Activated CD4-positive, alpha-beta T cell treated with anti-CD3 and anti-CD28 coated beads, Interleukin-2, amount 50 U/mL, for 16 hours (primary cell): ENCODE data around the gene MAPK4.
"Not testable (repeated sequence)": the region's sequence is repeated elsewhere in the genome, so short reads cannot be mapped to it uniquely, and the experiment has no call there.

ENCODE experiments used
- DNase-seq: peaks from one replicate; pipeline ENCODE4 v3.0.0-alpha.2; 2020

The MAPK4 gene

DNA sequence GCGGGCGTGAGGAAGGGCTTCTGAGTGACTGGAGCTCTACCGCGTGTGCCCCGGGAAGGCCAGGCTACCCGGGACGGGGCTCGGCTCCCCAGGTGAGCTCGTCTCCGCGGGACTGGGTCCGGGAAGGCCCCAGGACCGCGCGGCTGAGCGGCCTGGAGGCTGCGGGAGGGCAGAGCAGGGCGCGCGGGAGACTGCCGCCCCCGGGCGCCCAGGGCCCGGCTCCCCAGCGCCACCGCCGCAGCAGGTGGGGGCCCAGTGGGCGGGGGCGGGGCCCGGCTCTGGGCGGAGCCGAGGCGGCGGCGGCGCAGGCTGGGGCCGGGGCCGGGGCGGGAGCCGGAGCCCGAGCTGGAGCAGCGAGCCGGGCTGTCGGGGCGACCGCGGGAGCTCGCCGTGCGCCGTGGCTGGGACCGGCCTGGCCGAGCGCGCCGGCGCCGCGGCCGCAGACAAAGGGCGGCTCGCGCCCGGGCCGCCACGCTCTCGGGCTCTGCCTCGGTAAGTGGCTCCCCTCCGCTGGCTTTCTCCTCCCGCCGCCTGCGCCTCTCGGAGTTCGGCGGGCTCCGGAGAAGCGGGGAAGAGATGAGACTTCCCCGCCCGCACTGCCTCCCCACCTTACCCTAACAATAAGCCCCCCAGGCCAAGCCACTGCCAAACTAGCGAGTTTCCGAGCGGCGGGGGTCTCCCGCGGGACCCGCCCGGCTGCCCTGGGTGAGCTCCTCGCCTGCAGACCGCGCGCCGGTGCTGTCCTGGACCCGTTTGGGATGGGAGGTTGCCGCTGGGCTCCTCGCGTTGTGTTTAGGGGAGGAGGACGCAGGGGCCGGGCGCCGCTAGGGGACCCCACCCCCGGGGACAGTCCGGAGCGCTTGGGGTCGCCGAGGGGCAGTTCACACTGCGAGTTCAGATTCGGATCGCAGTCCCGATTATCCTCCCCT lies at the start of gene MAPK4:
MAPK4 (plus strand) TSS at position 336 of the 929 bp plus-strand sequence. CDS start 103,872 bp downstream, outside the sequence.
- no peak for DNase-seq

DNA sequence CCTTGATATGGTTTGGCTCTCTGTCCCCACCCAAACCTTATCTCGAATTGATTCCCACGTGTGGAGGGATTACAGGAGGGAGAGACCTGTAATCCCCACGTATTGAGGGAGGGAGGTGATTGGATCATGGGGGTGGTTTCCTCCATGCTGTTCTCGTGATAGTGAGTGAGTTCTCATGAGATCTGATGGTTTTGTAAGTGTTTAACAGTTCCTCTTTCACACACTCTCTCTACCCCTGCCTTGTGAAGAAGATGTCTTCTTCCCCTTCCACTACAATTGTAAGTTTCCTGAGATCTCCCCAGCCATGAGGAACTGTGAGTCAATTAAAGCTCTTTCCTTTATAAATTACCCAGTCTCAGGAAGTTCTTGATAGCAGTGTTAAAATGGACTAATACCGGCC lies 42.6 kb upstream of the MAPK4 start:
- not testable (repeated sequence) for DNase-seq

DNA sequence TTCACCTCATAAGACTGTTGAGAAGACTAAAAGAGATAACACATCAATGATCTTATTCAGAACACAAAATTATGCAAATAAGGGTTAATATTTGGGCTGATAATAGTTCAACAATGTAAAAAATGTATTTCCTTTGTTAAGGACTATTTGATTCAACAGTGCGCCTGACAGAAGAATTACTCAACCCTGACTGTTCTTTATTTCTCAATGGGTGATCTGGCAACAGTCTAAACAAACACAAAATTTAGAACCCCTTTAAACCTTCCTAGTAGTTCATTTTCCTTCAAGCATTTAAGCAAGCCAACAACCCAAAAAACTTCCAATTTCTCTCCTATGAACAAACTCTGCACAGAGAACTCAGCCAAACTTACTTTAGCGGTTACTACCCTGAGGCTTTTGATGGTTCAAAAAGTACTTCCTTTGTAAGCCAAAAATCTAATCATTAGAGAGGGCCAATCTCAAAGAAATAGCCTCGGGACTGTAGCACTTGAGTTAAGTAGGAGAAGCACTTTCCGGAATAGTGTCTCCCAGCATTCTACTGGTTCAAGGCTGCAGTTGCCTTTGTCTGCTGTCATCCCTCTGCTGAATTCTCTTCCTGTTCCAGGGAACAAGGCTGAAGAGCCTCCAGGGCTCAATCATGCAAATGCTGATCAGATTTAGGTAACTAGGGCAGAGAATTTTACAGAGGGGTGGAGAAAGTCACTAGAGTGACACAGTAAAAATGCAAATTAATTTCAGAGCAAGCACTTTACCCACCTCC lies 40.9 kb upstream of the MAPK4 start:
- DNase-seq: no peak

DNA sequence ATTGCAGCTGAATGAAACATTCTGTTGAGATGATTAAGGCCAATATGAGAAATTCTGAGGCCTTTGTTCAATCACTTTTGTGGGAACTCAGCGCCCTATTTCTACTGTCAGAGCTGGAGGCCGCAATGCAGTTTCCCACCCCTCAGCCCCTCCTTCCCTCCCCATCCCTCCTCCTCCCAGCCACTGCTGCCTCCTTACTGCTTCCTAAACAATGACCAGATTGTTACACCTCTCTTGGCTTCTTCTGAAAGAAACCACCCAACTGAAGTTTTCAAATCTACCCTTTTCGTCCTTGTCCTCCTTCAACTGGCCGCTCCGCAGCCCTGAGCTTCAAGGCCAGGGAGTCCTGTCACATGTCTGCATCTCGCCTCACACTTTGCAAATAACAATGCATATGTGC lies 36.7 kb upstream of the MAPK4 start:
- DNase-seq: no peak

DNA sequence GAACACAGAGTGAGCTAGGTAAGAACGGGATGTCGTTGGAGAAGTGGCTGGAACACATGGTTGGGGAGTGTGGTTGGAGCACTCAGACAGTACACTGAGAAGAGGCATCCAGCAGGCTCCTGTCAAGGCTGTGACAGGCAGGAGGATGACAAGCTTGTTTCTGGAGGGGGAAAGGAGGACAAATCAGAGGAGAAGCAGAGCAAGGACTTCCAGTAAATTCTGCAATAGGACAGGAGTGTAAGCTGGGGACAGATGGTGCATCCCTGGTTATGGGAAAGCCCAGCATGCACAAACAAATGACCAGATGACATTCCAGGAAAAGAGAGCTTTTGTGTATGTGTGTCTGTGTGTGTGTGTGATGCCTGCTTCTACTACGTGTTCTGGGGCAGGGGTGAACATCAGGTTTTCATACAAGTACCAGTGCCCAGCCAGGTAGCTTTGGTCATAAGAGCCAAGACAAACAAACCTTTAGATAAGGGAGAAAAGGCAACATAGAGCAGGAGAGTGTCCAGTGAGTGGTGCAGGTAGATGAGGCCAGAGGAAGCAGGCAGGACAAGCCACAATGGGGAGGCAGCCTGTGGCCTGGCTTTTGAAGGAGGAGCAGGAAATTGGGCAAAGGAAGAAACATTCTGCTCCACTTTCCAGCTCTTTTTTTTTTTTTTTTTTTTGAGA lies 32.1 kb upstream of the MAPK4 start:
- DNase-seq: no peak

DNA sequence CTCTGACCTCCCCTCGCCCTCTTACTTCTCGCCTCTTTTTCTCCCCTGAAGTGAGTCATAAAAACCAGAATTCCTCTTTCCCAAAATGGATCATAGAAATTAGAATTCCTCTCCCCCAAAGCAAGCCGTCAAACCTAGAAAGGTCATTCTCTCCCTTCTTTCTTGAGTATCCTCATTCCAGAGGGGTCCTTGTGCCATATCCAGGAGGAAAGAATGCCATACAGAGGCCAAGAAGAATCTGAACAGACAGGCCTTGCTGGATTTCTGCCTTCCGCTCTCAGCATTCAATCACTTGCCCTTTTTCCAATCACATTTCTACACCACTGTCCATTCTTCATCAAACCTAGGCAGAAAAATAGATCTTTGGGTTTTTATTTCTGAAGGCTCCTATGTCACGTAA lies 31.1 kb upstream of the MAPK4 start:
- DNase-seq: no peak

DNA sequence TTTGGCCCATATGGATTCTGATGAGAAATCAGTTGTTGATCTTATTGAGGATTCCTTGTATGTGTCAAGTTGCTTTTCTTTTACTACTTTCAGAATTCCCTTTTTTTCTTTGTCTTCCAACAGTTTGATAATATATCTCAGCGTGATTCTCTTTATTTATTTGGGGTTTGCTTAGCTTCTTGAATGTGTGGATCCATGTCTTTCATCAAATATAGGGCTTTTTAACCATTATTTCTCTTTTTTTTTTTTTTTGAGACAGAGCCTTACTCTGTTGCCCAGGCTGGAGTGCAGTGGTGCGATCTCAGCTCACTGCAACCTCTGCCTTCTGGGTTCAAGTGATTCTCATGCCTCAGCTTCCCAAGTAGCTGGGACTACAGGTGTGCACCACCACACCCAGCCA lies 26.1 kb upstream of the MAPK4 start:
- DNase-seq: not testable (repeated sequence)

DNA sequence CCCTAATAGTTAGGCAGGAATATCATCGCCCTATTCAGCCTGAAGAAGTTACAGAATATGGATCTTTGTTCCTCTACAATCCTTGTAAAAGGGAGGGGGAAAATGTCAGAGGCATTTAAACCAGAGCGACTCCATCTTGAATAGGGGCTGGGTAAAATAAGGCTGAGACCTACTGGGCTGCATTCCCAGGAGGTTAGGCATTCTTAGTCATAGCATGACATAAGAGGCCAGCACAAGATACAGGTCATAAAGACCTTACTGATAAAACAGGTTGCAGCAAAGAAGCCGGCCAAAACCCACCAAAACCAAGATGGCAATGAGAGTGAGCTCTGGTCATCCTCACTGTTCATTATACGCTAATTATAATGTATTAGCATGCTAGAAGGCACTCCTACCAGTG lies 15.4 kb upstream of the MAPK4 start:
- not testable (repeated sequence) for DNase-seq

DNA sequence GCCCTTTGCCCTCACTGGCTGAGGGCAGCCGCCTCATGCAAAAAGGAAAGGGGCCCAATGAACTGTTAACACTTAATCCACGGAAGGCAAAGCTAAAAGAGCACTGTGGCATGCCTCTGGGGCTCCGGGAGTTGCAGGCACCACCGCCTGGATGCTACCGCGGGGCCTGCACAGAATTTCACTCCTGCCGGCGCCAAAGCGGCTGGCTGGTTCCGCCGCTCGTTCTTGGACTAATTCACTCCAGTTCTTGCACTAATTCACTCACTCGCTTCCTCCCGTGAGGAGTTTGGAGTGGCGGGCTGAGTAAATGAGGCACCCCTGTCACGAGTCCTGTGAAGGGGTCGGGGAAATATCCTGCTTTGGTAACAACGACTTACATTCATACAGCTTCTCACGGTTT lies 14.0 kb upstream of the MAPK4 start:
- DNase-seq: no peak

DNA sequence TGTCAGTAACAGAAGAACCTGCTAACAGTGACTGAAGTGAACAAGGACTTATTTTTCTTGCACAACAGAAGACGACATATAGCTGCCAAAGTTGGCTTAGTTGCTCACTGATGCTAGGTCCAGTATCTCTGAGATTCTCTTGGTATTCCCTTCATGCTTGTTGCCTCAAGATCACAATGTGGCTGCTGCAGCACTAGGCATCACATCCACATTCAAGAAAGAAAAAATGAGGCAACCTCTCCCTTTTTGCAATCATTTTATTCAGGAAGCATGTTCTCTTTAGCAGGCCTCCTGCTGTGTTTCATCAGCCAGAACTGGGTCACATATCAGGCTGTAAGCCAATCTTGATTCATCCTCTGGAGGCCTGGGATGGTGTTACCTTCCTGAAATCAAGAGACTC lies 11.7 kb upstream of the MAPK4 start:
- DNase-seq: no peak

DNA sequence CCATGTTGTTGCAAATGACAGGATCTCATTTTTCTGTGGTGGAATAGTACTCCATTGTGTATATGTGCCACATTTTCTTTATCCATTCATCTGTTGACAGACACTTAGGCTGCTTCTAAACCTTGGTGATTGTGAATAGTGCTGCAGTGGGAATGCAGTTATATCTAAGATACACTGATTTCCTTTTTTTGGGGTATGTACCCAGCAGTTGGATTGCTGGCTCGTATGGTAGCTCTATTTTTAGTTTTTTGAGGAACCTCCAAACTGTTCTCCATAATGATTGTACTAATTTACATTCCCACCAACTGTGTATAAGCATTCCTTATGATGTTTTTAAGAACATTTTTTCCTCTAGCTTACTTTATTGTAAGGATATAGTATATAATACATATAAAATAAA lies 8.2 kb upstream of the MAPK4 start:
- DNase-seq: not testable (repeated sequence)

DNA sequence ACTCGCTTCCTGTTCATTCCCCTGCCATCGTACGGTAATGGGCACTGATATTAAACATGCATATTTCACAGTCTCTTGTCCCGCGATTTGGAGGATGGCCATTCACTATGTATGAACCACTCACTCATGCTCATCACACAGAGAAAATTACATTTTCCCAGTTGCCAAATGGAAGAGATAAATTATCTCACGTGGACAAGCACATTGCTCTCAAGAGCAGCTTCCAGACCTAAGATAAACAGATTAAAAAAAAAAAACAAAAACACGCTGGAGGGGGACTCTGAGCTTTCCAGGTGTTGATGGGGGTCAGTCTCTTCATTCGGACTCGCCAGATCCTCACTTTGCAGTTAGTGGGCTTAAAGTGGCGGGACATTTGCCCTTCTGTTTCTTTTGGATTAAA lies 1.7 kb upstream of the MAPK4 start:
- DNase-seq: no peak

DNA sequence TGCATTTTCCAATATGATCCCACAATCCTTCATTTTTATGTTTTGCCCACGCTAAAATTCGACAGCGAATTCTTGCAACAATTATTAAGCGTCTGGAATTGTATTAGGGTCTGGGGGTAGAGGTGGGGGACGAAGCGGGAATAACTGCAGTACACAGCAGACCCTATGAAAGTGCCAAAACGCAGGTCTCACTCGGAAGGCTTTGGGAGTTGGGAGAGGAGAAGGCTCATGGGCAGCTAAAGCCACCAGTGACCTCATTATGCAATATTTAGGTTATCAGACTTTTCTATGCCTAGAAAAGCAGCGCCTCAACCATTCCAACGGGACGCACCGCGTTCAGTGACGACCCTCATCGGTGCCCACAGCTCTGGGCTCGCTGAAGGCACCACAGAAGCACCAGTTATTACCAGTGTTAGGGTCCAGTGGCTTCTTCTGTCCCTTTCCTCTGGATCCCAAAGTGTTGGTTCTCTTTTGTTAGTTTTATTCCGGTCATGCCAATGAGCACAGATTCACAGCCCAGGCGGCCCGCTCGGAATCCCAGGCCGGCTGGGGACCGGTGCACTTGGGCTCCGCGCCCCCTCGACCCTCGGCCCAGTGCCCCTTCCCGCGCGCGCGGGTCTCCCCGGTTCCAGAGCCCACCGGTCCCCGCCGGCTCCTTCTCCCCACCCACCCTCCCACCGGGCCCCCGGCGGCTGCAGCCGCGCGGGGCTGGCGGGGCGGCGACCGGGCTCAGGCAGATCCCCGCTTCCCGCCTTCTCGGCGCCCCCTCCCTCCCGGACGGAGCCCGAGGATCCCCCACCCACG lies 737 bp upstream of the MAPK4 start:
- no peak for DNase-seq

DNA sequence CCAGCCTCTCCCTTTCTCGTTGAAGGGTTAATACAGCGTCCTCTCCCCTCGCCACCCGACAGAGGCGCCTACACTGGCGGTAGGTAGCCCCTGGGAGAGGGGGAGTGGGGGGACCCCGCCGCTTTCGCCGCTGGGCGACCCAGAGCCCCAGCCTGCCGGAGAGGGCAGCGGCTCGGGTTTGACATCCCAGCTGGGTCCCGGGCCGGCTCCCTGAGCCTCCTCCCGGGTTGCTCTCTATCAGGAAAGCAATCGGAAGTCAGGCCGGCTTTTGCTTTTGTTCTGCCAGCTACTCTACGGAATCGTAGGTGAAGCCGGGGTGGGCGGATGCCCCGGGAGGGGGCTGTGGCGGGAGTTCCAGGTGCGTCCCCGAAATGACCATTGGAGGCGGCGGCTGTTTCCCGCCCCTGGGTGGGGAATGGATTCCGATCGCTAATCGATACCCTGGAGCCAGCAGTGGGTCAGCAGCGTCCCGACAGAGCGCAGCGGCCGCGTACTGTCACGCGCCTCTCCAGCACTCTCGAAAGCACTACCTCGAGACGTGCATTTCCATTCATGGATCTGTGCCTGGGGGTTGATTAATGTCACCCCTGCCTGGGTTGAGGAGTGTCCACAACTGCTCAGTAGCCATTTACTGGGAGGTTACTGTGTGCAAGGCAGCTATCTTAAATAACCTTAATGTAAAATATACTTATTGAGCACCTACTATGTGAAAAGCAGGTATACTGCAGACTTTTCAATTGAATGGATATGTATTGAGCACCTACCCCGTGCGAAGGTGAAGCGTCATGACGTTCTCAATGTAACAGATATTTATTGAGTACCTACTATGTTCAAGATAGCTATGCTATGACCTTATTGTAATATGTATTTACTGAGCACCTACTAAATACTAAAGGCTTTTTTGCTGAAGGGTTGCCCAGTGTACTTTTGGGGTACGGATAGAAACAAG lies 1.1 kb downstream of the MAPK4 start:
- no peak for DNase-seq

DNA sequence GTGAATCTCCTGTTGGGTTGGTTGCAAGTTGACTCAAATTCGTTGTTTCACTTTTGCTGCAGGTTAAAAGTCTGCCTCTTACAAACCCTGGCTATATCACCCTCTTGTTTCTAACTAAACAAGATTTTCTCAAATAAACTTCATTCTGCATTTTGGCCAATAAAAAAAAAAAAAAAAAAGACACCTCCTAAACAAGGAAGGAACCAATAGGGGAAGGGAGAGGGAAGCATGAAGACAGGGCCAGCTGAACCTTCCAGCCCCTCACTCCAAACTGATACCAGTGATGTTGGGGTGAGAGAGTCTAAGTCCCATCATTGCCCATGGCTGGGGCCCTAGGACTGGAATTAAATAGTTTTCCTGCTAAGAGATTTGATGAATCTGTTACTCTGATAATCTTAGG lies 2.4 kb downstream of the MAPK4 start:
- not testable (repeated sequence) for DNase-seq

DNA sequence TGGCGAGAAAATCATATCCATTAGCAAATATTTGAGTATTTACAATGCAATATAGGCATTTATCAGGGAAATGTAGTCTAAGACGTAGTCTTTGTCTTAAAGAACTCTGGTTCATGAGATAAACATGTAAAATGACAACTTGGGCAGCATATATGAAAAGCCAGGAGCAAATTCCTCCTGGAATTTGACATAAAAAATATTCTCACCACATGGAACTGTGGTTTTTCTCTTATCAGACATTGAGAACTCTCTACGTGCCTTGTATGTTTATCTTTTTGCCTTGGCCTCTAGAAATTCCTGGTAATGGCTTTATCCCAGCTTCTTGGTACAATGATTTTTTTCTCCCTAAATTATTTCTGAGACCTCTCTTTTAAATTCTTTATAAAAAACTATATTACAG lies 2.8 kb downstream of the MAPK4 start:
- DNase-seq: no peak

DNA sequence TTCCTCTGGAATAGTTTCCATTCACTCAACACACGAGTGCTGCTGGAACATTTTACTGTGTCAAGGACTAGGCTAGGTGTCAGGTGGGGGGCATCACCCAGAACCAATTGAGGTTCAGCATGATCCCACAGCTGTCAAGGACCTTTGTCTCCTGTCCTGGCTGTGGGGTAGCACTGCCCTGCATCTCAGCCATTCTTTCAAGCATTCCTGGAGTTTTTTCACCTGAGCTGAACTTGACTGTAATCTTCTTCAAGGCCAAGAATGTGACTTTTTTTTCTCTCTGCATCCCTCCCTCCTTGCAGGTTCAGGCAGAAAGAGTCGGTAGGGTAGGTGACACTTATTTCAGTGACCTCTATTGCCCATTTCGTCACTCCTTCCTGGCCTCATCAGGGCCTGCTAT lies 3.5 kb downstream of the MAPK4 start:
- no peak for DNase-seq

DNA sequence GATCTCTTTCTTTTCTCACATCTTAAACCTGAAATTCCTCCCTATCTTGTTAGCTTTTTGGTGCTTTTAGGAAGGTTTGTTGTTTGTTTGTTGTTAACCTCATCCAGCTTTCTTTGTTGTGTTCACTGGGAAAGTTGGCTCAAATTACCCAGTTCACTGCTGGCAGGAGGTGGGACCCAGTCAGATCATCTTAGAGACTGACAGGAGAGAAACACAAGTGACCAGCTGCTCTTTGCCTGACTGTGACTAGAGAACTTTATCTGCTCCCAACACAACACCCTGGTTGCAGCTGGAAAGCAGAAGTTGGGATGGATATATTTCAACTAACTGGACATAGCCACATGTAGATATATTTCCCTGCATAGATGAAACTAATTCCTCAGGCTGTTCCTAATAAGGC lies 10.0 kb downstream of the MAPK4 start:
- DNase-seq: no peak

DNA sequence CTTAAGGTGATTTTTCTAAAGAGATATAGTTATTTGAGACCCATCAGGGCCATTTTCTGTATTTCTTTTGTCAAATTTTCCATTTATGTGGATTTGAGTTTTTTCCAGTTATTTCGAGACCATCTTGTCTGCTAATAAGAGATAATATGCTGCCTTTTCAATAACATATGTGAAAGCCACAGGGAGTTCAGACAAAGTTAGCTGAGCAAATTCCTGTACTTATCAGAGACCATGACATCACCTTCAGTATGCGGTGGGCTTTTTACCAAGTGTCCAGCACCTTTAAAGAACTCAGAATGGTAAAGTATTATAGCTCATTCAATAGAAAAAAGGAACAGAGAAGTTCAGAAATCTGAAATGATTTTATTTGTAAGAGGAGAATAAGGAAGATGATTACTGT lies 11.7 kb downstream of the MAPK4 start:
- no peak for DNase-seq

DNA sequence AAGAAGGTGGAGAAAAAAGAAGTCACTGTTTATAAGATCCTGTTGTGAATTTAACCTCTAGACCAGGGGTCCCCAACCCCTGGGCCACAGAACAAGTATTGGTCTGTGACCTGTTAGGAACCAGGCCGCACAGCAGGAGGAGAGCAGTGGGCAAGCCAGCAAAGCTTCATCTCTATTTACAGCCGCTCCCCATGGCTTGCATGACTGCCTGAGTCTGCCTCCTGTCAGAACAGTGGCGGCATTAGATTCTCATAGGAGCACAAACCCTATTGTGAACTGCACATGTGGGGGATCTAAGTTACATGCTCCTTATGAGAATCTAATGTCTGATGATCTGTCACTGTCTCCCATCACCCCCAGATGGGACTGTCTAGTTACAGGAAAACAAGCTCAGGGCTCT lies 13.3 kb downstream of the MAPK4 start:
- not testable (repeated sequence) for DNase-seq

DNA sequence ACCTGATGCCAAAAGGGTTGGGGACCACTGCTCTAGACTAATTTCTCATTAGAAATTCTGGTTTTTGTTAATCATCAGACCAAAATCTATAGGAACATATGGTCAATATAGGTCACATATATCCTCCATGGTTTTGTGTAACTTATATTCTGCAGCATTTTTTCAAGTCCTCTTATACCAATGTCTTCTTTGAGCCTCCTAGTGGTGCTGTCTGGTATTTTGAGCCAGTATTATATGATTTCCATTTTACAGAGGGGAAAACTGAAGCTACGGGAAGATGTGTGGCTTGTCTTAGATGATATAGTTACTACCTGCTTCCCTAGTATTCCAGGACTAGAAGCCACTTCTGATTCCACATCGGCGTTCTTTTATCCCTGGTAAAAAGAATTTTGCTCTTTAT lies 13.8 kb downstream of the MAPK4 start:
- DNase-seq: no peak

DNA sequence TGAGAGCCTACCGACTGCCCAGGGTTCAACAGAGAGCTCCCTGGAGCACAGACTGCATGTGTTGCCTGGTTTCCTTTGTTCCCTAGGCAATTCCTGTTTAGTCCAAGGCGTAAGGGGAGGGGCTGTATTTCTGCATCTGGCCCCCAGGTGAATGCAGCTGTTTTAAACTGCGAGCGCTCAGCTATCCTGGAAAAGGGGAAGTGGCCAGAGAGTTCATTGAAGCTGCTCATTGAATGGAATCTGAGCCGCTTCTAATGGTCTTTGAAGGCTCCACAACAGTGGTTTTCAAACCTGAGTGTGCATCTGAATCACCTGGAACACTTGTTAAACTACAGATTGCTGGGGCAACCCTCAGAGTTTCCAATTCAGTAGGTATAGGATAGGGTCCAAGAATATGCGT lies 18.1 kb downstream of the MAPK4 start:
- no peak for DNase-seq
